HepG2 (cell line): Measurements from ENCODE around the gene MEX3A. TPM values are rescaled to one million over a fixed set of nuclear protein-coding genes. Genes with fewer than 3 reads are reported as not detected.
A peak's percentile ranks its signal among the peaks of the same experiment; 100 is the strongest.

ENCODE experiments used
- FOXA3 ChIP-seq: IDR thresholded peaks from 2 replicates; pipeline ENCODE4 v1.6.1; 2016; ENCODE audit warnings: missing genetic modification reagents, missing compliant biosample characterization
- GPBP1L1 ChIP-seq: sonication (generic); formaldehyde crosslinking; IDR thresholded peaks from 2 replicates; pipeline ENCODE4 v1.5.0; 2020; ENCODE audit warnings: mild to moderate bottlenecking, missing genetic modification reagents
- HIVEP1 ChIP-seq: sonication (generic); formaldehyde crosslinking; IDR thresholded peaks from 2 replicates; pipeline ENCODE4 v1.4.0; 2020; ENCODE audit warnings: mild to moderate bottlenecking, missing genetic modification reagents
- KLF15 ChIP-seq: sonication (generic); formaldehyde crosslinking; IDR thresholded peaks from 2 replicates; pipeline ENCODE4 v1.8.1; 2023; ENCODE audit warnings: borderline replicate concordance, mild to moderate bottlenecking, inconsistent platforms, missing genetic modification reagents, mixed read lengths
- LCORL ChIP-seq, 2 experiments: fragments of 450-650 bp in 1 of 2; sonication (generic) in 1 of 2; formaldehyde crosslinking in 1 of 2; IDR thresholded peaks; 2 replicates each; pipeline versions ENCODE4 v1.5.0 to v1.6.1; 2017 to 2020; ENCODE audit warnings: antibody characterized with exemption in 1 of 2, missing genetic modification reagents in 1 of 2
- NFKB2 ChIP-seq: sonication (generic); formaldehyde crosslinking; IDR thresholded peaks from 2 replicates; pipeline ENCODE4 v1.4.0; 2020; ENCODE audit warnings: missing genetic modification reagents, borderline replicate concordance
- PCBP2 ChIP-seq: fragments of 200-400 bp; formaldehyde crosslinking; optimal IDR thresholded peaks from 2 replicates; pipeline ENCODE3; 2018; ENCODE audit warnings: low read length, low read depth; ENCODE audit not compliant: poor library complexity, severe bottlenecking
- SALL1 ChIP-seq: sonication (generic); formaldehyde crosslinking; IDR thresholded peaks from 2 replicates; pipeline ENCODE4 v1.8.0; 2022; ENCODE audit warnings: mild to moderate bottlenecking, missing genetic modification reagents
- SIN3A ChIP-seq: IDR thresholded peaks from 2 replicates; pipeline ENCODE4 v1.6.1; 2011; ENCODE audit warnings: low read depth, mild to moderate bottlenecking, control low read depth, low read length, borderline replicate concordance
- TARDBP ChIP-seq: sonication (generic); formaldehyde crosslinking; IDR thresholded peaks from 2 replicates; pipeline ENCODE4 v1.8.0; 2022; ENCODE audit warnings: mild to moderate bottlenecking, missing genetic modification reagents
- ZBTB38 ChIP-seq: sonication (generic); formaldehyde crosslinking; IDR thresholded peaks from 2 replicates; pipeline ENCODE4 v1.5.1; 2020; ENCODE audit warnings: mild to moderate bottlenecking, missing genetic modification reagents
- ZBTB43 ChIP-seq: sonication (generic); formaldehyde crosslinking; conservative IDR thresholded peaks from 2 replicates; pipeline ENCODE4 v1.4.0; 2020; ENCODE audit warnings: missing genetic modification reagents
- ZC3H13 ChIP-seq: sonication (generic); formaldehyde crosslinking; IDR thresholded peaks from 2 replicates; pipeline ENCODE4 v1.8.1; 2023; ENCODE audit warnings: mild to moderate bottlenecking, missing genetic modification reagents, moderate library complexity
- ZNF281 ChIP-seq: sonication (generic); formaldehyde crosslinking; IDR thresholded peaks from 2 replicates; pipeline ENCODE4 v1.4.0; 2020; ENCODE audit warnings: missing genetic modification reagents, borderline replicate concordance
- ZNF644 ChIP-seq: IDR thresholded peaks from 2 replicates; pipeline ENCODE4 v1.6.1; 2016; ENCODE audit warnings: low read depth
- ZNF703 ChIP-seq: sonication (generic); formaldehyde crosslinking; IDR thresholded peaks from 2 replicates; pipeline ENCODE4 v1.5.1; 2020; ENCODE audit warnings: missing genetic modification reagents, mild to moderate bottlenecking, moderate library complexity, borderline replicate concordance
- ZNF704 ChIP-seq: sonication (generic); formaldehyde crosslinking; IDR thresholded peaks from 2 replicates; pipeline ENCODE4 v1.8.1; 2023; ENCODE audit warnings: mild to moderate bottlenecking, inconsistent platforms, moderate library complexity, missing genetic modification reagents, borderline replicate concordance
- ZNF772 ChIP-seq: sonication (generic); formaldehyde crosslinking; IDR thresholded peaks from 2 replicates; pipeline ENCODE4 v1.5.0; 2020; ENCODE audit warnings: mild to moderate bottlenecking, missing genetic modification reagents
- ZNF775 ChIP-seq: sonication (generic); formaldehyde crosslinking; IDR thresholded peaks from 2 replicates; pipeline ENCODE4 v1.4.0; 2020; ENCODE audit warnings: missing genetic modification reagents, mild to moderate bottlenecking, moderate library complexity, borderline replicate concordance
- ZNF816 ChIP-seq: sonication (generic); formaldehyde crosslinking; IDR thresholded peaks from 2 replicates; pipeline ENCODE4 v1.8.0; 2022; ENCODE audit warnings: missing genetic modification reagents, mild to moderate bottlenecking, borderline replicate concordance
- polyA plus RNA-seq, 8 experiments: library from polyadenylated mRNA; depleted of rRNA in 3 of 8; stranded (reverse) in 7 of 8; unstranded in 1 of 8; fragments of >200 nt; fragmentation: Illumina TruSeq in 4 of 8; extraction: Trizol in 4 of 8; gene quantifications; 2 replicates each; pipeline versions ENCODE4 v1.2.1 to v1.2.3, GENCODE V29; 2011 to 2016; ENCODE audit warnings: low read depth in 4 of 8, missing spikeins in 1 of 8, mixed read lengths in 1 of 8; ENCODE audit not compliant: insufficient read depth in 1 of 8
- total RNA-seq, 5 experiments: library from RNA; depleted of rRNA; stranded (reverse); fragments of >200 nt; fragmentation: Illumina TruSeq; extraction: Trizol; gene quantifications; 2 replicates each; pipeline ENCODE4 v1.2.3, GENCODE V29; 2016; ENCODE audit warnings: low read depth in 1 of 5

MEX3A gene
- total and polyA plus RNA-seq, 2 of the 13 experiments (the other 11 are each of a cell fraction or from before 2014, with no cell fraction given) = 7.6 to 9.1 TPM

- TF ChIP-seq ZNF281 (CRISPR knock-in tag) = peak; percentile 45; the same call in 1 of the 2 replicates
- no peak for TF ChIP-seq ZNF704
- TF ChIP-seq ZNF644 (CRISPR knock-in tag) = no peak
- no peak for TF ChIP-seq GPBP1L1
- peak; percentile 83; the same call in 1 of the 2 replicates for TF ChIP-seq ZNF775
- 0 out of 2 replicates have a peak, but pooled peaks have one; percentile 38 for TF ChIP-seq ZNF703 (CRISPR knock-in tag)
- no peak for TF ChIP-seq PCBP2
- TF ChIP-seq ZBTB43 (CRISPR knock-in tag) = peak; percentile 79; the same call in 1 of the 2 replicates
- TF ChIP-seq NFKB2 (CRISPR knock-in tag) = peak; percentile 43; the same call in 1 of the 2 replicates
- peak; percentile 73; the same call in 1 of the 2 replicates for TF ChIP-seq ZNF772 (CRISPR knock-in tag)
- TF ChIP-seq SIN3A = peak; percentile 64; the same call in 1 of the 2 replicates
- peak; percentile 44; the same call in 1 of the 2 replicates for TF ChIP-seq ZBTB38
- TF ChIP-seq TARDBP (CRISPR knock-in tag) = no peak; the same call in 1 of the 2 replicates
- no peak for TF ChIP-seq LCORL (IDR thresholded peaks at IDR 0.05)
- TF ChIP-seq LCORL (CRISPR knock-in tag; IDR thresholded peaks at IDR 0.05) = peak; percentile 98
- TF ChIP-seq ZC3H13 = peak; percentile 57; the same call in 1 of the 2 replicates
- TF ChIP-seq KLF15 = no peak
- TF ChIP-seq ZNF816 = no peak
- TF ChIP-seq FOXA3 (CRISPR knock-in tag) = peak; percentile 30; the same call in 1 of the 2 replicates
- TF ChIP-seq HIVEP1 = no peak
- TF ChIP-seq SALL1 = peak; percentile 60; the same call in 1 of the 2 replicates
Measured at GRCh38 chr1:156118177-156118868, 36.1 kb upstream of the MEX3A start (continued).
